ENCODE results near the gene RNF130. TPM values are rescaled to one million over a fixed set of nuclear protein-coding genes. Genes with fewer than 3 reads are reported as not detected.
"Not testable (repeated sequence)": the region's sequence is repeated elsewhere in the genome, so short reads cannot be mapped to it uniquely, and the experiment has no call there.

The RNF130 gene
- total and polyA plus RNA-seq, 3 experiments from 2014 or later = 15.7 to 22.7 (median 15.9) TPM

- Histone ChIP-seq H3K27me3 (ENCODE audit: insufficient read depth, low read length, poor library complexity, severe bottlenecking) (no peaks in the 10 kb centered on the region), H3K9me3 (ENCODE audit: low read length) (no peaks in the 10 kb centered on the region), H3K36me3 (ENCODE audit: insufficient read depth, low read length) (no peaks in the 10 kb centered on the region), H3K4me1 (ENCODE audit: insufficient read depth, low read length) (peaks cover 6% of the 10 kb centered on the region), H3K4me3 (ENCODE audit: low read length) (no peak overlapping the region), H3K27ac (ENCODE audit: low read depth, low read length) (no peak overlapping the region)
- no peak for DNase-seq
- POLR2A ChIA-PET = no interaction called here
- Mint-ChIP-seq H3K27me3 (peaks cover 8 to 17% of the 10 kb centered on the region in 2 donors), H3K9me3 (no peaks in the 10 kb centered on the region), H3K4me3 (peak overlapping the region in 1 of 7 donors; percentile 59), H3K4me1 (peaks cover 8 to 12% (median 12%) of the 10 kb centered on the region in 3 donors), H3K27ac (peak overlapping the region in 1 of 8 donors; percentile 17), H3K36me3 (no peaks in the 10 kb centered on the region)
- CTCF ChIA-PET = interaction anchor here (1.3 kb wide), 1 partner anchor 14 kb away, joined by 3 read pairs; no protein-coding TSS in a partner anchor
These were observed 21.7 kb upstream of the RNF130 start for GRCh38 chr5:180093241-180093640.

GRCh38 chr5:180090769-180091546 is 19.4 kb upstream of the RNF130 start:
- Mint-ChIP-seq H3K9me3 (no peaks in the 10 kb centered on the region), H3K4me1 (peaks cover 8 to 19% (median 16%) of the 10 kb centered on the region in 3 donors), H3K36me3 (no peaks in the 10 kb centered on the region), H3K27me3 (peaks cover 1 to 9% of the 10 kb centered on the region in 2 donors), H3K27ac (peak overlapping the region in 2 of 8 donors; percentile 22 to 45), H3K4me3 (peak overlapping the region; percentile 32 to 87 (median 70))
- no peak for DNase-seq
- Histone ChIP-seq H3K9me3 (ENCODE audit: low read length) (no peaks in the 10 kb centered on the region), H3K4me3 (ENCODE audit: low read length) (no peak overlapping the region), H3K27ac (ENCODE audit: low read depth, low read length) (no peak overlapping the region), H3K36me3 (ENCODE audit: insufficient read depth, low read length) (no peaks in the 10 kb centered on the region), H3K4me1 (ENCODE audit: insufficient read depth, low read length) (peaks cover 6% of the 10 kb centered on the region), H3K27me3 (ENCODE audit: insufficient read depth, low read length, poor library complexity, severe bottlenecking) (no peaks in the 10 kb centered on the region)
- ChIA-PET POLR2A (no interaction called here), CTCF (interaction anchor here (0.6 to 3.3 kb wide), 5 partner anchors 11 to 494 kb away, joined by 3 to 21 read pairs (median 3); no protein-coding TSS in a partner anchor)

GRCh38 chr5:180090098-180090768 is 18.7 kb upstream of the RNF130 start:
- Histone ChIP-seq H3K27ac (ENCODE audit: low read depth, low read length) (no peak overlapping the region), H3K4me3 (ENCODE audit: low read length) (peak overlapping the region; percentile 67), H3K9me3 (ENCODE audit: low read length) (no peaks in the 10 kb centered on the region), H3K27me3 (ENCODE audit: insufficient read depth, low read length, poor library complexity, severe bottlenecking) (no peaks in the 10 kb centered on the region), H3K36me3 (ENCODE audit: insufficient read depth, low read length) (no peaks in the 10 kb centered on the region), H3K4me1 (ENCODE audit: insufficient read depth, low read length) (peaks cover 6% of the 10 kb centered on the region)
- POLR2A ChIA-PET = no interaction called here
- no peaks in the 10 kb centered on the region for H3K9me3 Mint-ChIP-seq
- peak overlapping the region in 7 of 8 donors; percentile 19 to 96 (median 78) for H3K27ac Mint-ChIP-seq
- no peaks in the 10 kb centered on the region for H3K36me3 Mint-ChIP-seq
- peak overlapping the region; percentile 66 to 92 (median 86) for H3K4me3 Mint-ChIP-seq
- peak; percentile 72 to 84 (median 79) for DNase-seq
- peaks cover 12 to 26% (median 21%) of the 10 kb centered on the region in 3 donors for H3K4me1 Mint-ChIP-seq
- CTCF ChIA-PET = interaction anchor here (0.7 to 3.3 kb wide), 5 partner anchors 10 to 495 kb away, joined by 3 to 21 read pairs (median 3); no protein-coding TSS in a partner anchor
- H3K27me3 Mint-ChIP-seq = peaks cover 4% of the 10 kb centered on the region in 2 donors

GRCh38 chr5:180089628-180090027 is 18.1 kb upstream of the RNF130 start:
- peak overlapping the region; percentile 58 to 92 (median 86) for H3K4me3 Mint-ChIP-seq
- H3K4me1 Mint-ChIP-seq = peaks cover 12 to 31% (median 21%) of the 10 kb centered on the region in 3 donors
- H3K36me3 Mint-ChIP-seq; H3K27me3 Mint-ChIP-seq; H3K27me3 ChIP-seq (ENCODE audit: insufficient read depth, low read length, poor library complexity, severe bottlenecking); H3K9me3 ChIP-seq (ENCODE audit: low read length); H3K4me3 ChIP-seq (ENCODE audit: low read length); H3K36me3 ChIP-seq (ENCODE audit: insufficient read depth, low read length); POLR2A ChIA-PET; H3K9me3 Mint-ChIP-seq; DNase-seq; H3K27ac ChIP-seq (ENCODE audit: low read depth, low read length); H3K4me1 ChIP-seq (ENCODE audit: insufficient read depth, low read length): not testable (repeated sequence)
- CTCF ChIA-PET = interaction anchor here (0.7 to 3.3 kb wide), 2 partner anchors 9 to 12 kb away, joined by 3 to 21 read pairs; no protein-coding TSS in a partner anchor
- H3K27ac Mint-ChIP-seq = peak overlapping the region in 4 of 8 donors; percentile 14 to 78 (median 58)

GRCh38 chr5:180088561-180088960 is 17.0 kb upstream of the RNF130 start:
- POLR2A ChIA-PET = no interaction called here
- peak overlapping the region in 1 of 8 donors; percentile 11 for H3K27ac Mint-ChIP-seq

GRCh38 chr5:180086816-180087399 is 15.3 kb upstream of the RNF130 start:
- Mint-ChIP-seq H3K4me3 (peak overlapping the region in 1 of 7 donors; percentile 44), H3K9me3 (no peaks in the 10 kb centered on the region), H3K27ac (no peak overlapping the region), H3K27me3 (peaks cover 8 to 23% of the 10 kb centered on the region in 2 donors), H3K4me1 (peaks cover 10 to 31% (median 21%) of the 10 kb centered on the region in 3 donors), H3K36me3 (no peaks in the 10 kb centered on the region)
- Histone ChIP-seq H3K27me3 (ENCODE audit: insufficient read depth, low read length, poor library complexity, severe bottlenecking) (no peaks in the 10 kb centered on the region), H3K4me1 (ENCODE audit: insufficient read depth, low read length) (peaks cover 6% of the 10 kb centered on the region), H3K9me3 (ENCODE audit: low read length) (no peaks in the 10 kb centered on the region), H3K27ac (ENCODE audit: low read depth, low read length) (no peak overlapping the region), H3K4me3 (ENCODE audit: low read length) (no peak overlapping the region), H3K36me3 (ENCODE audit: insufficient read depth, low read length) (no peaks in the 10 kb centered on the region)
- ChIA-PET CTCF (no interaction called here), POLR2A (no interaction called here)
- no peak for DNase-seq

More at GRCh38 chr5:180088561-180088960, 17.0 kb upstream of the RNF130 start:
- Histone ChIP-seq H3K4me1 (ENCODE audit: insufficient read depth, low read length) (peaks cover 6% of the 10 kb centered on the region), H3K36me3 (ENCODE audit: insufficient read depth, low read length) (no peaks in the 10 kb centered on the region), H3K27me3 (ENCODE audit: insufficient read depth, low read length, poor library complexity, severe bottlenecking) (no peaks in the 10 kb centered on the region), H3K27ac (ENCODE audit: low read depth, low read length) (no peak overlapping the region), H3K9me3 (ENCODE audit: low read length) (no peaks in the 10 kb centered on the region), H3K4me3 (ENCODE audit: low read length) (no peak overlapping the region)
- no peak for DNase-seq
- no peaks in the 10 kb centered on the region for H3K9me3 Mint-ChIP-seq
- CTCF ChIA-PET = no interaction called here
- H3K4me1 Mint-ChIP-seq = peaks cover 12 to 31% (median 21%) of the 10 kb centered on the region in 3 donors
- peak overlapping the region in 5 of 7 donors; percentile 9 to 67 (median 33) for H3K4me3 Mint-ChIP-seq
- no peaks in the 10 kb centered on the region for H3K36me3 Mint-ChIP-seq
- H3K27me3 Mint-ChIP-seq = peaks cover 4 to 7% of the 10 kb centered on the region in 2 donors

- Mint-ChIP-seq H3K27ac (peak overlapping the region in 2 of 8 donors; percentile 27 to 63), H3K27me3 (peaks cover 16 to 31% of the 10 kb centered on the region in 2 donors), H3K4me3 (peak overlapping the region in 1 of 7 donors; percentile 52), H3K36me3 (no peaks in the 10 kb centered on the region), H3K9me3 (no peaks in the 10 kb centered on the region), H3K4me1 (peaks cover 8 to 25% (median 14%) of the 10 kb centered on the region in 3 donors)
- Histone ChIP-seq H3K27me3 (ENCODE audit: insufficient read depth, low read length, poor library complexity, severe bottlenecking) (no peaks in the 10 kb centered on the region), H3K4me3 (ENCODE audit: low read length) (no peak overlapping the region), H3K4me1 (ENCODE audit: insufficient read depth, low read length) (peaks cover under 1% of the 10 kb centered on the region), H3K9me3 (ENCODE audit: low read length) (no peaks in the 10 kb centered on the region), H3K27ac (ENCODE audit: low read depth, low read length) (no peak overlapping the region), H3K36me3 (ENCODE audit: insufficient read depth, low read length) (no peaks in the 10 kb centered on the region)
- peak in 2 of 5 donors; percentile 48 to 82 for DNase-seq
- CTCF ChIA-PET = no interaction called here
- POLR2A ChIA-PET = interaction anchor here (0.7 kb wide), 1 partner anchor 456 kb away, joined by 3 read pairs; no protein-coding TSS in a partner anchor
These were observed 14.3 kb upstream of the RNF130 start for GRCh38 chr5:180085837-180086236.
